ENCODE results near the gene MINDY4. TPM values are rescaled to one million over a fixed set of nuclear protein-coding genes. Genes with fewer than 3 reads are reported as not detected.

Gene MINDY4
- total and polyA plus RNA-seq, 2 of the 4 experiments (the other 2 are of a cell fraction), result 1.8 to 3.6 TPM

DNA sequence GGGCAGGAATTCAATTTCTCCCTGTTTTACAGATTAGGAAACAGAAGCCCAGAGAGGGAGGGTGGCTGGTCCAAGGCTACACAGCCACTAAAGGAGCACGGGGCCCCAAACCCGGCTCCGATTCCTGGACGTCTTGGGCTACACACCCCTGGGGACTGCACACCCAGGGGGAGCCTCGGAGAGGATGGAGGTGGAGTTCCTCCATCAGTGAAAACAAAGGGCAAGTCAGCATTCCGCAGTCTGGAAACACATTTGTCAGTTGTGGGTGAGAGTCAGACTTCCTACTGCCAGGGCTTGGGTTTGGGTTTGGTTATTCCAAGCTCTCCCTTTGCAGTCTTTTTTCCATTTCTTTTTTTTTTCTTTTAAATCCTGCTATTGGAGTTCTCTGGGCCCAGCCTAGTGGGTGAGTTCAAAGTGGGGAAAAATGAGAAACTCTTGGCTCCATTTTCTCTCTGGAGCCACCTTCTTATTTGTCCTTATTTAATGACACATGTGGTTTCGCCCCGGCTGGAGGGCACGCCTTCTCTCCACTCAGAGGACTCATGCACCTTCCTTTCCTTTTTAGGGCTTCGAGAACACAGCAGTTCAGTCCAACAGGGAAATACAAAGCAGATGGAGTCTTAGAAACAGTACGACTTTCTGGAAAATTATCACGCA, 80.6 kb downstream of the MINDY4 start:
- CTCF ChIA-PET, result interaction anchor here (0.6 kb wide), 1 partner anchor 155 kb away, joined by 3 read pairs; no protein-coding TSS in a partner anchor
- Histone ChIP-seq H2BK20ac (ENCODE audit: low read depth, low read length) (no peak overlapping the region), H3K9me1 (ENCODE audit: insufficient read depth, low read length) (peaks cover 3% of the 10 kb centered on the region), H3K4me3 (ENCODE audit: insufficient read depth, low read depth, low read length) (no peak overlapping the region), H3K27me3 (ENCODE audit: control insufficient read depth, insufficient read depth, low read length) (no peaks in the 10 kb centered on the region), H4K20me1 (ENCODE audit: insufficient read depth, low read length) (no peaks in the 10 kb centered on the region), H3K79me1 (ENCODE audit: low read depth in 1 of 2, low read length in 2 of 2) (no peaks in the 10 kb centered on the region), H3K4me2 (ENCODE audit: low read depth, low read length) (no peak overlapping the region), H3K18ac (ENCODE audit: low read depth, low read length) (no peak overlapping the region; the same call in 1 of the 2 replicates), H2BK15ac (ENCODE audit: low read depth, low read length) (no peak overlapping the region), H3K9ac (ENCODE audit: low read depth, low read length) (no peak overlapping the region), H2AK5ac (ENCODE audit: low read depth, low read length) (no peak overlapping the region), H3K27ac (ENCODE audit: insufficient read depth, low read length) (no peak overlapping the region), H3K14ac (replicated peaks; ENCODE audit: low read depth, low read length) (no peak overlapping the region), H4K91ac (ENCODE audit: insufficient read depth, low read depth, low read length) (no peak overlapping the region), H2BK120ac (ENCODE audit: low read depth, low read length) (no peak overlapping the region), H3K23ac (ENCODE audit: low read depth, low read length) (no peak overlapping the region), H3K4ac (ENCODE audit: low read depth, low read length) (no peak overlapping the region), H3K9me3 (ENCODE audit: control insufficient read depth, insufficient read depth, low read length) (no peaks in the 10 kb centered on the region), H2AK9ac (replicated peaks; ENCODE audit: low read depth, low read length, poor library complexity) (no peak overlapping the region), H2BK5ac (ENCODE audit: low read depth, low read length, poor library complexity, severe bottlenecking) (no peak overlapping the region), H4K8ac (ENCODE audit: low read depth in 2 of 2, low read length in 2 of 2) (no peak overlapping the region), H3K36me3 (ENCODE audit: control insufficient read depth, insufficient read depth, low read length) (no peaks in the 10 kb centered on the region), H2AFZ (replicated peaks; ENCODE audit: low read length, poor library complexity) (no peak overlapping the region), H3K56ac (ENCODE audit: extremely low read depth, insufficient read depth, low read length) (no peak overlapping the region), H4K5ac (ENCODE audit: low read depth, low read length) (no peak overlapping the region), H3K4me1 (ENCODE audit: control insufficient read depth, insufficient read depth, low read length) (no peaks in the 10 kb centered on the region)
- BruUV-seq (replicated peaks), result no TSS peak
- DNase-seq, result no peak
- WGBS, 2 experiments (ENCODE audit: extremely low coverage in 2 of 2, insufficient read length in 1 of 2), result 100% methylated on average over 1 of the region's 12 CpGs; no CpG with 5 or more reads in 1 of the 2 experiments
- dilution Hi-C loops (cut with HindIII; ENCODE audit: low sequenced_read_pairs, unreplicated experiment) (no loop called here), in situ Hi-C loops (cut with MboI; ENCODE audit: low sequenced_read_pairs) (no loop called here), intact Hi-C loops (cut with micrococcal nuclease) (no loop called here)
- peak; percentile 40; the same call in 1 of the 2 replicates for ATAC-seq (ENCODE audit: low read depth)
- POLR2A ChIA-PET (ENCODE audit: unreplicated experiment), result no interaction called here
- TF ChIP-seq, protein P1, sequence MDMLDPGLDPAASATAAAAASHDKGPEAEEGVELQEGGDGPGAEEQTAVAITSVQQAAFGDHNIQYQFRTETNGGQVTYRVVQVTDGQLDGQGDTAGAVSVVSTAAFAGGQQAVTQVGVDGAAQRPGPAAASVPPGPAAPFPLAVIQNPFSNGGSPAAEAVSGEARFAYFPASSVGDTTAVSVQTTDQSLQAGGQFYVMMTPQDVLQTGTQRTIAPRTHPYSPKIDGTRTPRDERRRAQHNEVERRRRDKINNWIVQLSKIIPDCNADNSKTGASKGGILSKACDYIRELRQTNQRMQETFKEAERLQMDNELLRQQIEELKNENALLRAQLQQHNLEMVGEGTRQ (IDR thresholded peaks at IDR 0.05; ENCODE audit: low read depth, low read length), result no peak
- TF ChIP-seq, protein P2, sequence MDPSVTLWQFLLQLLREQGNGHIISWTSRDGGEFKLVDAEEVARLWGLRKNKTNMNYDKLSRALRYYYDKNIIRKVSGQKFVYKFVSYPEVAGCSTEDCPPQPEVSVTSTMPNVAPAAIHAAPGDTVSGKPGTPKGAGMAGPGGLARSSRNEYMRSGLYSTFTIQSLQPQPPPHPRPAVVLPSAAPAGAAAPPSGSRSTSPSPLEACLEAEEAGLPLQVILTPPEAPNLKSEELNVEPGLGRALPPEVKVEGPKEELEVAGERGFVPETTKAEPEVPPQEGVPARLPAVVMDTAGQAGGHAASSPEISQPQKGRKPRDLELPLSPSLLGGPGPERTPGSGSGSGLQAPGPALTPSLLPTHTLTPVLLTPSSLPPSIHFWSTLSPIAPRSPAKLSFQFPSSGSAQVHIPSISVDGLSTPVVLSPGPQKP (IDR thresholded peaks at IDR 0.05; ENCODE audit: borderline replicate concordance, low read depth, low read length), result no peak

Data from IMR-90 (cell line).